Skeletal muscle cell (primary cell): ENCODE measurements around the gene KCNIP3.
"Not testable (repeated sequence)": the region's sequence is repeated elsewhere in the genome, so short reads cannot be mapped to it uniquely, and the experiment has no call there.

Experiments
- DNase-seq: peaks from one replicate; pipeline ENCODE4 v3.0.0-alpha.2; 2010; ENCODE audit warnings: low read depth
- H3K4me3 ChIP-seq: 2 replicates; pipeline ENCODE4 v1.5.1; 2011; ENCODE audit warnings: low read depth, mild to moderate bottlenecking, control low read depth, low read length, moderate library complexity

KCNIP3 gene

GRCh38 chr2:95296880-95297487 lies at the start of gene KCNIP3:
KCNIP3 (plus strand) TSS chr2:95297347; CDS start chr2:95297439, 92 bp downstream.
- DNase-seq: no peak
- H3K4me3 ChIP-seq: no peak within 1 kb of the TSS

GRCh38 chr2:95258271-95258670 lies 38.9 kb upstream of the KCNIP3 start:
- H3K4me3 ChIP-seq: no peak overlapping the region
- DNase-seq: no peak

GRCh38 chr2:95260028-95261023 lies 36.8 kb upstream of the KCNIP3 start:
- no peak overlapping the region for H3K4me3 ChIP-seq
- DNase-seq: no peak

- no peak overlapping the region for H3K4me3 ChIP-seq
- no peak for DNase-seq
Observed at GRCh38 chr2:95261602-95262001, 35.5 kb upstream of the KCNIP3 start.

- no peak for DNase-seq
- no peak overlapping the region for H3K4me3 ChIP-seq
Observed at GRCh38 chr2:95262896-95263542, 34.1 kb upstream of the KCNIP3 start.

GRCh38 chr2:95264624-95265023 lies 32.5 kb upstream of the KCNIP3 start:
- H3K4me3 ChIP-seq: no peak overlapping the region
- DNase-seq: no peak

GRCh38 chr2:95265182-95265581 lies 32.0 kb upstream of the KCNIP3 start:
- H3K4me3 ChIP-seq: no peak overlapping the region
- DNase-seq: no peak

GRCh38 chr2:95266781-95267430 lies 30.2 kb upstream of the KCNIP3 start:
- no peak overlapping the region for H3K4me3 ChIP-seq
- no peak for DNase-seq

GRCh38 chr2:95267458-95268210 lies 29.5 kb upstream of the KCNIP3 start:
- H3K4me3 ChIP-seq: no peak overlapping the region
- DNase-seq: no peak

GRCh38 chr2:95268211-95269035 lies 28.7 kb upstream of the KCNIP3 start:
- no peak overlapping the region for H3K4me3 ChIP-seq
- no peak for DNase-seq

GRCh38 chr2:95269036-95269680 lies 28.0 kb upstream of the KCNIP3 start:
- no peak overlapping the region for H3K4me3 ChIP-seq
- no peak for DNase-seq

- not testable (repeated sequence) for DNase-seq
Observed at GRCh38 chr2:95269745-95270144, 27.4 kb upstream of the KCNIP3 start.

GRCh38 chr2:95270541-95271081 lies 26.5 kb upstream of the KCNIP3 start:
- no peak for DNase-seq
- H3K4me3 ChIP-seq: no peak overlapping the region

More at GRCh38 chr2:95269745-95270144, 27.4 kb upstream of the KCNIP3 start:
- not testable (repeated sequence) for H3K4me3 ChIP-seq

- no peak overlapping the region for H3K4me3 ChIP-seq
- DNase-seq: no peak
Observed at GRCh38 chr2:95271381-95271971, 25.7 kb upstream of the KCNIP3 start.

GRCh38 chr2:95272299-95272751 lies 24.8 kb upstream of the KCNIP3 start:
- DNase-seq: no peak
- H3K4me3 ChIP-seq: no peak overlapping the region

GRCh38 chr2:95272781-95273180 lies 24.4 kb upstream of the KCNIP3 start:
- no peak for DNase-seq
- no peak overlapping the region for H3K4me3 ChIP-seq
